H9 (cell line): ENCODE data around the gene SPHKAP. TPM values are rescaled to one million over a fixed set of nuclear protein-coding genes. Genes with fewer than 3 reads are reported as not detected.

ENCODE experiments used
- DNase-seq: peaks from one replicate; pipeline ENCODE4 v3.0.0-alpha.2; 2017
- H2AFZ ChIP-seq: one replicate; pipeline ENCODE4 v1.6.1; 2013; ENCODE audit warnings: mild to moderate bottlenecking, low read length, control low read depth, moderate library complexity
- H2AK5ac ChIP-seq: 2 replicates; pipeline ENCODE4 v1.6.1; 2013; ENCODE audit warnings: low read length, control low read depth, mixed read lengths; ENCODE audit not compliant: insufficient read length
- H2BK120ac ChIP-seq: one replicate; pipeline ENCODE4 v1.6.1; 2013; ENCODE audit warnings: low read depth, mild to moderate bottlenecking, low read length, control low read depth, inconsistent platforms; ENCODE audit not compliant: poor library complexity, severe bottlenecking
- H2BK12ac ChIP-seq: 2 replicates; pipeline ENCODE4 v1.6.1; 2013; ENCODE audit warnings: low read length, control low read depth, mixed read lengths, low read depth; ENCODE audit not compliant: insufficient read length
- H2BK15ac ChIP-seq: 2 replicates; pipeline ENCODE4 v1.6.1; 2013; ENCODE audit warnings: low read depth, low read length, control low read depth
- H2BK20ac ChIP-seq: one replicate; pipeline ENCODE4 v1.6.1; 2013; ENCODE audit warnings: low read depth, mild to moderate bottlenecking, low read length, control low read depth, inconsistent platforms; ENCODE audit not compliant: poor library complexity, severe bottlenecking
- H2BK5ac ChIP-seq: 2 replicates; pipeline ENCODE4 v1.6.1; 2013; ENCODE audit warnings: low read length, control low read depth, mixed read lengths; ENCODE audit not compliant: insufficient read length
- H3K14ac ChIP-seq: 2 replicates; pipeline ENCODE4 v1.6.1; 2013; ENCODE audit warnings: low read length, control low read depth; ENCODE audit not compliant: insufficient read depth
- H3K18ac ChIP-seq: 2 replicates; pipeline ENCODE4 v1.6.1; 2013; ENCODE audit warnings: low read depth, mild to moderate bottlenecking, mixed read lengths, low read length, control low read depth; ENCODE audit not compliant: insufficient read length
- H3K23ac ChIP-seq: 2 replicates; pipeline ENCODE4 v1.6.1; 2013; ENCODE audit warnings: low read length, control low read depth, mixed read lengths, low read depth; ENCODE audit not compliant: insufficient read length
- H3K23me2 ChIP-seq: 2 replicates; pipeline ENCODE4 v1.6.1; 2013; ENCODE audit warnings: low read depth, mild to moderate bottlenecking, mixed read lengths, low read length, control low read depth; ENCODE audit not compliant: insufficient read length, poor library complexity, severe bottlenecking
- H3K27ac ChIP-seq: 2 replicates; pipeline ENCODE4 v1.5.1; 2013; ENCODE audit warnings: low read length, control low read depth, mixed read lengths, low read depth; ENCODE audit not compliant: insufficient read length
- H3K27me3 ChIP-seq: 2 replicates; pipeline ENCODE4 v1.6.1; 2013; ENCODE audit warnings: low read length, control low read depth, inconsistent platforms; ENCODE audit not compliant: insufficient read depth
- H3K4ac ChIP-seq: 2 replicates; pipeline ENCODE4 v1.6.1; 2013; ENCODE audit warnings: low read depth, mild to moderate bottlenecking, control low read depth, inconsistent platforms, low read length, moderate library complexity
- H3K4me1 ChIP-seq: 2 replicates; pipeline ENCODE4 v1.6.1; 2013; ENCODE audit warnings: low read length, control low read depth, inconsistent platforms; ENCODE audit not compliant: insufficient read depth
- H3K4me2 ChIP-seq: 2 replicates; pipeline ENCODE4 v1.6.1; 2013; ENCODE audit warnings: low read length, control low read depth, mixed read lengths; ENCODE audit not compliant: insufficient read length, insufficient read depth
- H3K56ac ChIP-seq: 2 replicates; pipeline ENCODE4 v1.6.1; 2013; ENCODE audit warnings: low read depth, mild to moderate bottlenecking, mixed read lengths, low read length, control low read depth; ENCODE audit not compliant: insufficient read length
- H3K79me1 ChIP-seq: 2 replicates; pipeline ENCODE4 v1.6.1; 2013; ENCODE audit warnings: low read depth, mild to moderate bottlenecking, moderate library complexity, low read length, control low read depth, inconsistent platforms; ENCODE audit not compliant: insufficient read depth, poor library complexity, severe bottlenecking
- H3K79me2 ChIP-seq: 2 replicates; pipeline ENCODE4 v1.6.1; 2013; ENCODE audit warnings: low read length, control low read depth, inconsistent platforms; ENCODE audit not compliant: insufficient read depth
- H3K9ac ChIP-seq: 2 replicates; pipeline ENCODE4 v1.6.1; 2013; ENCODE audit warnings: low read length, control low read depth, mixed read lengths; ENCODE audit not compliant: insufficient read length; ENCODE audit errors: extremely low read depth
- H3K9me3 ChIP-seq: one replicate; pipeline ENCODE4 v1.6.1; 2013; ENCODE audit warnings: low read depth, low read length, inconsistent platforms; ENCODE audit not compliant: control insufficient read depth
- H3T11ph ChIP-seq: one replicate; pipeline ENCODE4 v1.6.1; 2013; ENCODE audit warnings: mild to moderate bottlenecking, low read length, control low read depth, inconsistent platforms
- H4K20me1 ChIP-seq: one replicate; pipeline ENCODE4 v1.6.1; 2013; ENCODE audit not compliant: control insufficient read depth, insufficient read length, insufficient read depth
- H4K5ac ChIP-seq: 2 replicates; pipeline ENCODE4 v1.6.1; 2013; ENCODE audit warnings: low read depth, mild to moderate bottlenecking, mixed read lengths, low read length, control low read depth; ENCODE audit not compliant: insufficient read length
- H4K8ac ChIP-seq: replicated peaks from 2 replicates; pipeline ENCODE4 v1.6.1; 2013; ENCODE audit warnings: low read length, control low read depth, mixed read lengths, low read depth; ENCODE audit not compliant: insufficient read length
- H4K91ac ChIP-seq: 2 replicates; pipeline ENCODE4 v1.6.1; 2013; ENCODE audit warnings: low read depth, mild to moderate bottlenecking, moderate library complexity, mixed read lengths, low read length, control low read depth; ENCODE audit not compliant: insufficient read length
- H3K27ac Mint-ChIP-seq, 3 experiments: 2 replicates in 2 of 3; 3 replicates in 1 of 3; pipeline ENCODE4 v1.8.0; 2020 to 2021; ENCODE audit warnings: mixed read lengths in 3 of 3, mild to moderate bottlenecking in 1 of 3, moderate library complexity in 1 of 3
- H3K27me3 Mint-ChIP-seq: 2 replicates; pipeline ENCODE4 v1.8.0; 2021; ENCODE audit warnings: low read depth, mild to moderate bottlenecking, moderate library complexity, mixed read lengths
- H3K36me3 Mint-ChIP-seq, 3 experiments: 2 replicates in 2 of 3; 3 replicates in 1 of 3; pipeline ENCODE4 v1.8.0; 2020 to 2021; ENCODE audit warnings: low read depth in 3 of 3, mixed read lengths in 3 of 3; ENCODE audit not compliant: insufficient read depth in 1 of 3
- H3K4me1 Mint-ChIP-seq, 2 experiments: 2 replicates each; pipeline ENCODE4 v1.8.0; 2020; ENCODE audit warnings: mixed read lengths in 2 of 2
- H3K4me3 Mint-ChIP-seq, 2 experiments: 2 replicates in 1 of 2; 3 replicates in 1 of 2; pipeline ENCODE4 v1.8.0; 2020 to 2021; ENCODE audit warnings: mild to moderate bottlenecking in 2 of 2, mixed read lengths in 2 of 2, moderate library complexity in 1 of 2
- H3K9me3 Mint-ChIP-seq, 2 experiments: 2 replicates in 1 of 2; 3 replicates in 1 of 2; pipeline ENCODE4 v1.8.0; 2020; ENCODE audit warnings: mild to moderate bottlenecking in 2 of 2, mixed read lengths in 2 of 2, moderate library complexity in 1 of 2
- CTCF ChIP-seq: fragments of 200-600 bp; sonication (generic); conservative IDR thresholded peaks from 3 replicates; pipeline ENCODE4 v1.8.0; 2021; ENCODE audit warnings: antibody characterized with exemption, mild to moderate bottlenecking
- WGBS: extraction: QIAGEN DNeasy Blood & Tissue Kit; methylation state at CpG from one replicate; pipeline ENCODE4 v1.1.7; 2013; ENCODE audit warnings: missing lambda C conversion rate, low lambda C conversion rate, mixed read lengths; ENCODE audit not compliant: insufficient read length; ENCODE audit errors: extremely low coverage; 5-methylcytosine and 5-hydroxymethylcytosine counted together
- total RNA-seq: library from RNA; stranded (reverse); gene quantifications from 2 replicates; pipeline ENCODE4 v1.2.1, GENCODE V29; 2021

Gene SPHKAP
- total RNA-seq, 1 experiment from 2014 or later = not detected

- H3K56ac ChIP-seq = no peak overlapping the region
- H3K4ac ChIP-seq = no peak overlapping the region
- H2AFZ ChIP-seq = no peak overlapping the region
- no peak overlapping the region for H3K18ac ChIP-seq
- H3K27me3 Mint-ChIP-seq = no peaks in the 10 kb centered on the region; the same call in 1 of the 2 replicates
- no peaks in the 10 kb centered on the region for H3K27me3 ChIP-seq
- peaks cover 0 to 11% (median 0%) of the 10 kb centered on the region in 3 experiments; a peak in 2 of 7 replicates for H3K36me3 Mint-ChIP-seq
- no peak overlapping the region for H3K14ac ChIP-seq
- no peaks in the 10 kb centered on the region for H3K4me1 Mint-ChIP-seq
- no peaks in the 10 kb centered on the region for H3K4me1 ChIP-seq
- H3K9me3 Mint-ChIP-seq = peaks cover 9 to 16% of the 10 kb centered on the region in 2 experiments
- no peak overlapping the region for H3K23ac ChIP-seq
- no peak overlapping the region for H3T11ph ChIP-seq
- H3K23me2 ChIP-seq = no peaks in the 10 kb centered on the region
- H2BK15ac ChIP-seq = no peak overlapping the region
- no peak overlapping the region for H3K4me3 Mint-ChIP-seq
- H4K5ac ChIP-seq = no peak overlapping the region
- H2BK20ac ChIP-seq = no peak overlapping the region
- WGBS = no CpG with 5 or more reads among the region's 5 CpGs
- no peaks in the 10 kb centered on the region for H3K79me1 ChIP-seq
- no peak overlapping the region for H2BK120ac ChIP-seq
- no peak overlapping the region for H3K27ac ChIP-seq
- TF ChIP-seq CTCF = no peak
- no peak overlapping the region for H2BK5ac ChIP-seq
- no peak for DNase-seq
- no peak overlapping the region for H3K9ac ChIP-seq
- H2AK5ac ChIP-seq = no peak overlapping the region
- H3K4me2 ChIP-seq = no peak overlapping the region
- H2BK12ac ChIP-seq = no peak overlapping the region
- H4K91ac ChIP-seq = no peak overlapping the region
- H3K79me2 ChIP-seq = no peaks in the 10 kb centered on the region
- H4K20me1 ChIP-seq = no peaks in the 10 kb centered on the region
- H3K9me3 ChIP-seq = no peaks in the 10 kb centered on the region
- no peak overlapping the region for H3K27ac Mint-ChIP-seq
- H4K8ac ChIP-seq = no peak overlapping the region
Observed at GRCh38 chr2:228103379-228103778, 78.1 kb downstream of the SPHKAP start.
